Kidney epithelial cell (primary cell): ENCODE data around the gene SLC6A19. TPM values are rescaled to one million over a fixed set of nuclear protein-coding genes. Genes with fewer than 3 reads are reported as not detected.

ENCODE experiments used
- DNase-seq: peaks from one replicate; pipeline ENCODE4 v3.0.0-alpha.2; 2010; ENCODE audit warnings: low read depth
- H3K27me3 ChIP-seq: 2 replicates; pipeline ENCODE4 v1.6.0; 2011; ENCODE audit warnings: low read length; ENCODE audit not compliant: control insufficient read depth, insufficient read depth
- H3K36me3 ChIP-seq: 2 replicates; pipeline ENCODE4 v1.5.1; 2011; ENCODE audit warnings: low read length; ENCODE audit not compliant: control insufficient read depth, insufficient read depth
- H3K4me3 ChIP-seq: 2 replicates; pipeline ENCODE4 v1.5.1; 2011; ENCODE audit warnings: low read depth, mild to moderate bottlenecking, control low read depth, low read length
- CTCF ChIP-seq: IDR thresholded peaks from 2 replicates; pipeline ENCODE4 v1.5.1; 2011; ENCODE audit warnings: mild to moderate bottlenecking, moderate library complexity, low read length, control low read depth, inconsistent platforms; ENCODE audit not compliant: insufficient read depth, poor library complexity, severe bottlenecking
- total RNA-seq: library from RNA; depleted of rRNA; stranded (reverse); fragments of >200 nt; gene quantifications from 2 replicates; pipeline ENCODE4 v1.2.3, GENCODE V29; 2015

SLC6A19 gene
- total RNA-seq, 1 donor from 2014 or later = not detected

- Histone ChIP-seq H3K4me3 (no peak overlapping the region), H3K36me3 (no peaks in the 10 kb centered on the region), H3K27me3 (peaks cover 30% of the 10 kb centered on the region)
- no peak for TF ChIP-seq CTCF
- DNase-seq = no peak
Observed at GRCh38 chr5:1249366-1250280, 48.2 kb downstream of the SLC6A19 start.

GRCh38 chr5:1251678-1252580 lies 50.5 kb downstream of the SLC6A19 start:
- no peak for DNase-seq
- H3K4me3 ChIP-seq = no peak overlapping the region
- H3K27me3 ChIP-seq = peaks cover 10% of the 10 kb centered on the region
- TF ChIP-seq CTCF = no peak
- no peaks in the 10 kb centered on the region for H3K36me3 ChIP-seq

- no peak for DNase-seq
- H3K36me3 ChIP-seq = no peaks in the 10 kb centered on the region
- H3K27me3 ChIP-seq = peaks cover 7% of the 10 kb centered on the region
- H3K4me3 ChIP-seq = no peak overlapping the region
- TF ChIP-seq CTCF = no peak
Observed at GRCh38 chr5:1252681-1253080, 51.3 kb downstream of the SLC6A19 start.

- no peak for DNase-seq
- Histone ChIP-seq H3K36me3 (no peaks in the 10 kb centered on the region), H3K27me3 (peaks cover 7% of the 10 kb centered on the region), H3K4me3 (no peak overlapping the region)
- TF ChIP-seq CTCF = no peak
Observed at GRCh38 chr5:1253456-1254105, 52.2 kb downstream of the SLC6A19 start.

GRCh38 chr5:1254196-1254595 lies 52.8 kb downstream of the SLC6A19 start:
- no peak for DNase-seq
- no peak overlapping the region for H3K4me3 ChIP-seq
- peaks cover 5% of the 10 kb centered on the region for H3K27me3 ChIP-seq
- no peaks in the 10 kb centered on the region for H3K36me3 ChIP-seq
- TF ChIP-seq CTCF = no peak
